Loucy (cell line): ENCODE measurements around the gene NHLH1.

Experiments
- H2AFZ ChIP-seq: fragments of 200-600 bp; sonication (generic); 2 replicates; pipeline ENCODE4 v1.6.0; 2016; ENCODE audit warnings: antibody characterized with exemption, mild to moderate bottlenecking, low read length, moderate library complexity
- H3F3A ChIP-seq: fragments of 200-600 bp; 2 replicates; pipeline ENCODE4 v1.6.0; 2016; ENCODE audit warnings: antibody characterized with exemption, low read depth, mild to moderate bottlenecking
- H3K27me3 ChIP-seq: fragments of 200-600 bp; sonication (generic); 2 replicates; pipeline ENCODE4 v1.6.1; 2014; ENCODE audit warnings: low read length, mild to moderate bottlenecking; ENCODE audit not compliant: insufficient read depth, poor library complexity, severe bottlenecking
- H3K36me3 ChIP-seq: fragments of 200-600 bp; sonication (generic); 2 replicates; pipeline ENCODE4 v1.6.1; 2016; ENCODE audit warnings: low read length; ENCODE audit not compliant: insufficient read depth
- H3K4me1 ChIP-seq: fragments of 200-600 bp; sonication (generic); 2 replicates; pipeline ENCODE4 v1.5.1; 2014; ENCODE audit warnings: low read length, mild to moderate bottlenecking; ENCODE audit not compliant: insufficient read depth, poor library complexity, severe bottlenecking
- H3K4me2 ChIP-seq: fragments of 200-600 bp; sonication (generic); 2 replicates; pipeline ENCODE4 v1.6.0; 2014; ENCODE audit warnings: antibody characterized with exemption, low read length, low read depth, mild to moderate bottlenecking; ENCODE audit not compliant: poor library complexity, severe bottlenecking
- H3K4me3 ChIP-seq: fragments of 200-600 bp; sonication (generic); 2 replicates; pipeline ENCODE4 v1.5.1; 2014; ENCODE audit warnings: low read length, mild to moderate bottlenecking, mixed read lengths; ENCODE audit not compliant: poor library complexity, severe bottlenecking
- H3K79me2 ChIP-seq: fragments of 200-600 bp; sonication (generic); 2 replicates; pipeline ENCODE4 v1.6.1; 2014; ENCODE audit warnings: low read length; ENCODE audit not compliant: insufficient read depth
- H3K9ac ChIP-seq: fragments of 200-600 bp; sonication (generic); 2 replicates; pipeline ENCODE4 v1.6.0; 2014; ENCODE audit warnings: mild to moderate bottlenecking, low read depth, low read length, moderate library complexity; ENCODE audit not compliant: poor library complexity, severe bottlenecking
- H3K9me2 ChIP-seq: fragments of 200-600 bp; sonication (generic); replicated peaks from 2 replicates; pipeline ENCODE4 v1.6.1; 2016; ENCODE audit warnings: low read depth, low read length, mixed read lengths
- H3K9me3 ChIP-seq: fragments of 200-600 bp; sonication (generic); 2 replicates; pipeline ENCODE4 v1.6.1; 2014; ENCODE audit warnings: mild to moderate bottlenecking, antibody characterized with exemption, low read length, low read depth; ENCODE audit not compliant: insufficient read depth
- H4K20me1 ChIP-seq: fragments of 200-600 bp; sonication (generic); 2 replicates; pipeline ENCODE4 v1.6.0; 2014; ENCODE audit warnings: antibody characterized with exemption, low read length, mild to moderate bottlenecking; ENCODE audit not compliant: insufficient read depth, poor library complexity, severe bottlenecking
- EZH2phosphoT487 ChIP-seq: fragments of 200-600 bp; IDR thresholded peaks from 2 replicates; pipeline ENCODE4 v1.6.1; 2018; ENCODE audit warnings: antibody characterized with exemption, mild to moderate bottlenecking, moderate library complexity, borderline replicate concordance
- TF ChIP-seq, protein P1 (sequence below): fragments of 200-600 bp; sonication (generic); conservative IDR thresholded peaks from 2 replicates; pipeline ENCODE4 v1.5.1; 2014; ENCODE audit warnings: mild to moderate bottlenecking, antibody characterized with exemption, low read length

The NHLH1 gene

DNA sequence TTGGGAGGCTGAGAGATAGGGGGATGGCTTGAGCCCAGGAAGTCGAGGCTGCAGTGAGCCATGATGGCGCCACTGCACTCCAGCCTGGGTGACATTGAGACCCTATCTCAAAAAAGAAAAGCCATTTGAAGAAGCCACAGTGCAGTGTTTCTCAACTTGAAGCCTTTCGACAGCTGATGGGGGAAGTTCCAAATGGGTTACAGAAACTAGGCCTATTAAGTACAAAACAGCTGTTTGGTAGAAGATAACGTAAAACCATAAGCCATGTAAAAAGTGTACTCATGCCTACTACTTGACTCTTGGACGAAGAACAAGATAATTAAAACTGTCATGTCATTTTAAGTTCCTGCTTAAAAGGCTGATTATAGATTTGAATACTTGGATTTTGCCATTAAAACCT, 40.5 kb upstream of the NHLH1 start:
- no peak overlapping the region for H3K4me3 ChIP-seq
- H3K9me3 ChIP-seq = no peaks in the 10 kb centered on the region
- H3K4me1 ChIP-seq = no peaks in the 10 kb centered on the region
- H3K27me3 ChIP-seq = no peaks in the 10 kb centered on the region
- H2AFZ ChIP-seq = no peak overlapping the region
- H4K20me1 ChIP-seq = no peaks in the 10 kb centered on the region
- peaks cover 89% of the 10 kb centered on the region for H3K36me3 ChIP-seq
- H3K79me2 ChIP-seq = peaks cover 8% of the 10 kb centered on the region; the same call in 1 of the 2 replicates
- TF ChIP-seq, protein P1, sequence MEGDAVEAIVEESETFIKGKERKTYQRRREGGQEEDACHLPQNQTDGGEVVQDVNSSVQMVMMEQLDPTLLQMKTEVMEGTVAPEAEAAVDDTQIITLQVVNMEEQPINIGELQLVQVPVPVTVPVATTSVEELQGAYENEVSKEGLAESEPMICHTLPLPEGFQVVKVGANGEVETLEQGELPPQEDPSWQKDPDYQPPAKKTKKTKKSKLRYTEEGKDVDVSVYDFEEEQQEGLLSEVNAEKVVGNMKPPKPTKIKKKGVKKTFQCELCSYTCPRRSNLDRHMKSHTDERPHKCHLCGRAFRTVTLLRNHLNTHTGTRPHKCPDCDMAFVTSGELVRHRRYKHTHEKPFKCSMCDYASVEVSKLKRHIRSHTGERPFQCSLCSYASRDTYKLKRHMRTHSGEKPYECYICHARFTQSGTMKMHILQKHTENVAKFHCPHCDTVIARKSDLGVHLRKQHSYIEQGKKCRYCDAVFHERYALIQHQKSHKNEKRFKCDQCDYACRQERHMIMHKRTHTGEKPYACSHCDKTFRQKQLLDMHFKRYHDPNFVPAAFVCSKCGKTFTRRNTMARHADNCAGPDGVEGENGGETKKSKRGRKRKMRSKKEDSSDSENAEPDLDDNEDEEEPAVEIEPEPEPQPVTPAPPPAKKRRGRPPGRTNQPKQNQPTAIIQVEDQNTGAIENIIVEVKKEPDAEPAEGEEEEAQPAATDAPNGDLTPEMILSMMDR = no peak
- TF ChIP-seq EZH2phosphoT487 = no peak
- H3K9me2 ChIP-seq = no peaks in the 10 kb centered on the region
- H3F3A ChIP-seq = no peaks in the 10 kb centered on the region; the same call in 1 of the 2 replicates
- H3K4me2 ChIP-seq = no peak overlapping the region
- H3K9ac ChIP-seq = no peak overlapping the region

DNA sequence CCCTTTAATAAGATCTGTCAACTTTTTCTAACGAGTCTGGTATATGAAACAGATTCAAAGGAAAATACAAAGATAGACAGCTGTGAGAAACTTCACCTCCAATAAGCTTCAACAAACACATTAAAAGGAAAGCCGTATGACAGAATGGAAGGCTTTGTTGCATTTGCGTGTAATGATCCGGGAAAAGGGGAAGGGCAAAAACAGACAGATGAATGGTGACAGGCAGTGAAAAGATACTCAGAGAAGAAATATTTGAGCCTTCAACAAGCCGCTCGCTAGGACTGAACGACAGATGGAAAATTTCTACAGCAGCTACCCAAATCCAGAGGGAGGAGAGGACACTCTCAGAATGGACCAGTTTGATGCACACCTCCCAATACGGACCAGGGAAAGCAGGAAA, 38.7 kb upstream of the NHLH1 start:
- H4K20me1 ChIP-seq = no peaks in the 10 kb centered on the region
- H3F3A ChIP-seq = no peaks in the 10 kb centered on the region; the same call in 1 of the 2 replicates
- no peaks in the 10 kb centered on the region for H3K9me2 ChIP-seq
- no peaks in the 10 kb centered on the region for H3K4me1 ChIP-seq
- H3K27me3 ChIP-seq = no peaks in the 10 kb centered on the region
- no peaks in the 10 kb centered on the region for H3K9me3 ChIP-seq
- H3K4me3 ChIP-seq = no peak overlapping the region
- no peak overlapping the region for H2AFZ ChIP-seq
- no peak for TF ChIP-seq EZH2phosphoT487
- TF ChIP-seq, protein P1 = no peak
- no peaks in the 10 kb centered on the region for H3K79me2 ChIP-seq
- H3K4me2 ChIP-seq = no peak overlapping the region
- no peak overlapping the region for H3K9ac ChIP-seq
- H3K36me3 ChIP-seq = peaks cover 85% of the 10 kb centered on the region

DNA sequence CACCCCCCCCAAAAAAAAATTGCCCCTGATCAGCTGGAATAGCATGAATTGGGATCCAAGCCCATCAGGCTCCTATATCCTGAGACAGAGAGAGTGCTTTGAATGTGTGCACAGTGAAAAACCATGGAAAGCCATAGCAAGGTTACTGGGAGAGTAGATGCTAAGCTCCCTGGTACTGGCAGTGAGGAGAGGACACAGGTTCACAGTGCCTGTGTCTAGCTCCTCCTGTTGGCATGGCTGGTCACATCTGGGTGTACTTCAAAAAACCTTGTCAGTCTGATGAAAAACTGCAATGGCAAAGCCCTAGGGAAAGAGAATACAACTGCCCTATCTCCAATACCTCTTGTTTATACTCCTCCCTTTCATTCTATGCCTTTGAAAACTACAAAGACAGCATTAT, 36.8 kb upstream of the NHLH1 start:
- H3K36me3 ChIP-seq = peaks cover 85% of the 10 kb centered on the region

More for the DNA sequence above, 36.8 kb upstream of the NHLH1 start:
- no peak for TF ChIP-seq EZH2phosphoT487
- TF ChIP-seq, protein P1 = no peak
- Histone ChIP-seq H3K9ac (no peak overlapping the region), H3K79me2 (no peaks in the 10 kb centered on the region), H3K9me3 (no peaks in the 10 kb centered on the region), H3K9me2 (no peaks in the 10 kb centered on the region), H3K27me3 (no peaks in the 10 kb centered on the region), H3K4me1 (no peaks in the 10 kb centered on the region), H3K4me3 (no peak overlapping the region), H4K20me1 (no peaks in the 10 kb centered on the region), H3F3A (no peaks in the 10 kb centered on the region), H3K4me2 (no peak overlapping the region), H2AFZ (no peak overlapping the region)
